Esophagus mucosa (tissue), 1 donor: ENCODE results near the gene YAP1. TPM values are rescaled to one million over a fixed set of nuclear protein-coding genes. Genes with fewer than 3 reads are reported as not detected.

Experiments
- ATAC-seq: fragments of 200-7000 bp; cut with Tn5 transposase; one replicate; pipeline ENCODE4 v1.9.1; 2020
- total RNA-seq: library from RNA; stranded (reverse); gene quantifications from one replicate; pipeline ENCODE4 v1.2.4, GENCODE V29; 2023
- donor health status: DM: yes; HTN: yes; CAD: no.

The YAP1 gene
- total RNA-seq, 1 donor from 2014 or later = 95.2 TPM

- no peak for ATAC-seq
These were observed 91.5 kb downstream of the YAP1 start for GRCh38 chr11:102201776-102202175.

GRCh38 chr11:102202972-102203371, 92.7 kb downstream of the YAP1 start:
- ATAC-seq = no peak

GRCh38 chr11:102204174-102204573, 93.9 kb downstream of the YAP1 start:
- ATAC-seq = no peak

GRCh38 chr11:102205805-102206204, 95.6 kb downstream of the YAP1 start:
- no peak for ATAC-seq

- ATAC-seq = no peak
These were observed 98.6 kb downstream of the YAP1 start for GRCh38 chr11:102208835-102209234.

- no peak for ATAC-seq
These were observed 104.4 kb downstream of the YAP1 start for GRCh38 chr11:102214623-102215022.

- no peak for ATAC-seq
These were observed 106.3 kb downstream of the YAP1 start for GRCh38 chr11:102216433-102217075.

GRCh38 chr11:102220728-102221467, 110.7 kb downstream of the YAP1 start:
- ATAC-seq = no peak

- ATAC-seq = peak; percentile 96
These were observed 113.6 kb downstream of the YAP1 start for GRCh38 chr11:102223859-102224258.

GRCh38 chr11:102225689-102226568, 115.7 kb downstream of the YAP1 start:
- no peak for ATAC-seq

- ATAC-seq = peak; percentile 20
These were observed 116.6 kb downstream of the YAP1 start for GRCh38 chr11:102226702-102227490.

- no peak for ATAC-seq
These were observed 119.4 kb downstream of the YAP1 start for GRCh38 chr11:102229510-102230123.

- no peak for ATAC-seq
These were observed 119.9 kb downstream of the YAP1 start for GRCh38 chr11:102230186-102230585.

- no peak for ATAC-seq
These were observed 120.7 kb downstream of the YAP1 start for GRCh38 chr11:102230911-102231310.

- no peak for ATAC-seq
These were observed 124.7 kb downstream of the YAP1 start for GRCh38 chr11:102234779-102235439.

- no peak for ATAC-seq
These were observed 127.0 kb downstream of the YAP1 start for GRCh38 chr11:102237096-102237735.

- ATAC-seq = peak; percentile 36
These were observed 128.2 kb downstream of the YAP1 start for GRCh38 chr11:102238391-102238821.

GRCh38 chr11:102239448-102239847, 129.2 kb downstream of the YAP1 start:
- no peak for ATAC-seq

- no peak for ATAC-seq
These were observed 129.7 kb downstream of the YAP1 start for GRCh38 chr11:102239911-102240310.

GRCh38 chr11:102240502-102240901, 130.3 kb downstream of the YAP1 start:
- no peak for ATAC-seq

GRCh38 chr11:102241026-102241425, 130.8 kb downstream of the YAP1 start:
- no peak for ATAC-seq
